ENCODE results near the gene IRF5. TPM values are rescaled to one million over a fixed set of nuclear protein-coding genes. Genes with fewer than 3 reads are reported as not detected.

The IRF5 gene, protein sequence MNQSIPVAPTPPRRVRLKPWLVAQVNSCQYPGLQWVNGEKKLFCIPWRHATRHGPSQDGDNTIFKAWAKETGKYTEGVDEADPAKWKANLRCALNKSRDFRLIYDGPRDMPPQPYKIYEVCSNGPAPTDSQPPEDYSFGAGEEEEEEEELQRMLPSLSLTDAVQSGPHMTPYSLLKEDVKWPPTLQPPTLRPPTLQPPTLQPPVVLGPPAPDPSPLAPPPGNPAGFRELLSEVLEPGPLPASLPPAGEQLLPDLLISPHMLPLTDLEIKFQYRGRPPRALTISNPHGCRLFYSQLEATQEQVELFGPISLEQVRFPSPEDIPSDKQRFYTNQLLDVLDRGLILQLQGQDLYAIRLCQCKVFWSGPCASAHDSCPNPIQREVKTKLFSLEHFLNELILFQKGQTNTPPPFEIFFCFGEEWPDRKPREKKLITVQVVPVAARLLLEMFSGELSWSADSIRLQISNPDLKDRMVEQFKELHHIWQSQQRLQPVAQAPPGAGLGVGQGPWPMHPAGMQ
- total RNA-seq: 4.2 and 8.5 TPM in 2 replicates

DNA sequence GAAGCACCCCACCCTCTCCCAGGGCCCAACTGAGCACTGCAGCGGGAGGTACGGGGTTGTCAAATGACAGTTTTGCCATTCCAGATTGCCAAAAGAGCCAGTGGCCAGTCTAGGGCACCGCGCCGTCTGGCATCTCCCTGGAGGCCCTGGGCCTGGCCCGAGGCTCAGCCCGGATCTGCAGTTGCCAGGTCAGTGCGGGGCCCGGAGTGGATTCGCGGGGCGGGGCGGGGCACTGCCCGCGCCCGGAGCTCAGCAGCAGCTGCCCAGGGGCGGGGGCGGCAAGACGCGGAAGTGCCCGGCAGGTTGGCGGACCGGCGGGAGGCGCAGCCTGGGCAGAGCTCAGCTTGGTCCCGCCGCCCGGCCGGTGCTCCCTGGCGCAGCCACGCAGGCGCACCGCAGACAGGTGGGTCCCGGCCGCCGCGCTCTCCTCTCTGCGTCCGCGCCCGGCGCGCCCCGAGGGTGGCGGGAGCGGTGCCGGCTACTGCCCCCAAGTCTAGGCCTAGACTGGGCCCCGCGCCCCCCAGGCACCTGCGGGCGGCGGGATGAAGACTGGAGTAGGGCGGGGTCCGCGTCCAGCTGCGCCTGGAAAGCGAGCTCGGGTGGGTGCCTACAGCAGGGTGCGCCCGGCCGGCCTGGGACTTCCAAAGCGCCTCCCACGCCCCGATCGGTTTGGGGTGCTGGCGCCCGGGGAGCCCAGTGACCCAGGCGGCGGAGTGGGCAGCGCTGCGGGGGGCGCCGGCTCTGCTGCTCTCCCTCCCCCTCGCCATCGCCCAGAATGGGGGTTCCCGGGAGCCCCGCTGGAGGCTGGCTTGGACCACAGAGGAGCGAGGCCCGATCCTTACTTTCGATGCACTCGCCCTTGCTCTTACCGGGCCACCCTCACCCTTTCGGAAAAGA lies at the start of gene IRF5:
Gene IRF5, plus strand, starts transcription at position 281 of the 897 bp plus-strand sequence. CDS start 4,155 bp downstream, outside the sequence.
- no peak for DNase-seq (ENCODE audit: low read depth)
- TF ChIP-seq, protein P1, sequence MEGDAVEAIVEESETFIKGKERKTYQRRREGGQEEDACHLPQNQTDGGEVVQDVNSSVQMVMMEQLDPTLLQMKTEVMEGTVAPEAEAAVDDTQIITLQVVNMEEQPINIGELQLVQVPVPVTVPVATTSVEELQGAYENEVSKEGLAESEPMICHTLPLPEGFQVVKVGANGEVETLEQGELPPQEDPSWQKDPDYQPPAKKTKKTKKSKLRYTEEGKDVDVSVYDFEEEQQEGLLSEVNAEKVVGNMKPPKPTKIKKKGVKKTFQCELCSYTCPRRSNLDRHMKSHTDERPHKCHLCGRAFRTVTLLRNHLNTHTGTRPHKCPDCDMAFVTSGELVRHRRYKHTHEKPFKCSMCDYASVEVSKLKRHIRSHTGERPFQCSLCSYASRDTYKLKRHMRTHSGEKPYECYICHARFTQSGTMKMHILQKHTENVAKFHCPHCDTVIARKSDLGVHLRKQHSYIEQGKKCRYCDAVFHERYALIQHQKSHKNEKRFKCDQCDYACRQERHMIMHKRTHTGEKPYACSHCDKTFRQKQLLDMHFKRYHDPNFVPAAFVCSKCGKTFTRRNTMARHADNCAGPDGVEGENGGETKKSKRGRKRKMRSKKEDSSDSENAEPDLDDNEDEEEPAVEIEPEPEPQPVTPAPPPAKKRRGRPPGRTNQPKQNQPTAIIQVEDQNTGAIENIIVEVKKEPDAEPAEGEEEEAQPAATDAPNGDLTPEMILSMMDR (conservative IDR thresholded peaks at IDR 0.05; ENCODE audit: low read depth, low read length): no peak
- H3K4me3 ChIP-seq (ENCODE audit: low read depth, low read length): peak within 1 kb of the TSS; percentile 81

DNA sequence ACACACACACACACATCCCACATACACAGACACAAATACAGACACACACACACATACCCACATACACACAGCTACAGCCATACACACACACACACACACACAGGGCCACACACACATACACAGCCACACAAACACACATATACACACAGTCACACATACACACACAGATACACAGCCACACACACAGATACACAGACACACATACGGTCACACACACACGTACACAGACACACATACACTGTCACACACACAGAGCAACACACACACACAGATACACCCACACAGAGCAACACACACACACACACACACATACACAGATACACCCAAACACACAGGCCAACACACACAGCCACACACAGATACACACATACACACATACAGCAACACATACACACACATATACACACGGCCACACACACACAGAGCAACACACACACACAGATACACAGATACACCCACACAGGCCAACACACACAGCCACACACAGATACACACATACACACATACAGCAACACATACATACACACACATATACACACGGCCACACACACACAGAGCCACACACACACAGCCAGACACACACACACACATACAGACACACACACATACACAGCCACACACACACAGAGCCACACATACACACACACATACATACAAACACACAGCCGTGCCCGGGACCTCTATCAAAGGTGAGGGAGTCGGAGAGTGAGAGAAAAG lies 49.5 kb upstream of the IRF5 start:
- TF ChIP-seq, protein P1 (conservative IDR thresholded peaks at IDR 0.05; ENCODE audit: low read depth, low read length): no peak
- DNase-seq (ENCODE audit: low read depth): no peak
- H3K4me3 ChIP-seq (ENCODE audit: low read depth, low read length): no peak overlapping the region

DNA sequence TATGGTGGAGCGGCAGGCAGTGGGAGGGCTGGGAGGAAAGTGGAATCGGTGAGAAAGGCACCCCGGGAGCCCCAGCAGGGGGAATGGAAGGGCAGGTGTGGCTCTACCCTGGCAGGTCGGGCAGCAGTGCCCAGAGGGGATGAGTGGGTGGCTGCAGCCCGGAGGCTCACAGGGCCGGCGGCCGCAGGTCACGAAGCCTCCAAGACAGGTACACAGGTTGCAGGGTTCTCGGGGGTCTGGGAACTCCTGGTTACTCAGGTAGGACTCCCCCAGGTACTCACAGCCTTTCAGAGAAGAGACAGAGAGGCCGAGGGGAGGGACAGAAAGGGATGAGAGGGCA lies 49.0 kb upstream of the IRF5 start:
- no peak for DNase-seq (ENCODE audit: low read depth)
- TF ChIP-seq, protein P1 (conservative IDR thresholded peaks at IDR 0.05; ENCODE audit: low read depth, low read length): no peak
- H3K4me3 ChIP-seq (ENCODE audit: low read depth, low read length): no peak overlapping the region

DNA sequence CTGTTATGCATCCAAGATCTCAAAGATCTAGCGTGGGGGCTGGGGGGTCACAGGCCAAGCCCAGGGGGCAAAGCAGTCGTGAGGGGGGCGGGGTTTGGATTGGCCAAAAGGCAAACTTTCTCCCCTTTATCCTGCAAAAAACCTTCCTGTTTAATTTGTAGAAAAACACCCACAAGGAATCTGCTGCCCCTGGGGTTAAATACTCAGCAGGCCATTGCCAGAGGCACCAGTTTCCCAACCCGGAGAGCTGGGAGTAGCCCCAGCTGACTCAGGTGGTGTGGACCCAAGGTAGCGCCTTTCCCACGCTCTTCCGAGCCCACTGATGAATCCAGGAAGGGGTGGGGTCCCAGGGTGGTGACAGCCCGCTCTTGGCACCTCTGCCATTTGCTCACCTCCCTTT lies 48.6 kb upstream of the IRF5 start:
- H3K4me3 ChIP-seq (ENCODE audit: low read depth, low read length): no peak overlapping the region
- TF ChIP-seq, protein P1 (conservative IDR thresholded peaks at IDR 0.05; ENCODE audit: low read depth, low read length): no peak
- DNase-seq (ENCODE audit: low read depth): no peak

DNA sequence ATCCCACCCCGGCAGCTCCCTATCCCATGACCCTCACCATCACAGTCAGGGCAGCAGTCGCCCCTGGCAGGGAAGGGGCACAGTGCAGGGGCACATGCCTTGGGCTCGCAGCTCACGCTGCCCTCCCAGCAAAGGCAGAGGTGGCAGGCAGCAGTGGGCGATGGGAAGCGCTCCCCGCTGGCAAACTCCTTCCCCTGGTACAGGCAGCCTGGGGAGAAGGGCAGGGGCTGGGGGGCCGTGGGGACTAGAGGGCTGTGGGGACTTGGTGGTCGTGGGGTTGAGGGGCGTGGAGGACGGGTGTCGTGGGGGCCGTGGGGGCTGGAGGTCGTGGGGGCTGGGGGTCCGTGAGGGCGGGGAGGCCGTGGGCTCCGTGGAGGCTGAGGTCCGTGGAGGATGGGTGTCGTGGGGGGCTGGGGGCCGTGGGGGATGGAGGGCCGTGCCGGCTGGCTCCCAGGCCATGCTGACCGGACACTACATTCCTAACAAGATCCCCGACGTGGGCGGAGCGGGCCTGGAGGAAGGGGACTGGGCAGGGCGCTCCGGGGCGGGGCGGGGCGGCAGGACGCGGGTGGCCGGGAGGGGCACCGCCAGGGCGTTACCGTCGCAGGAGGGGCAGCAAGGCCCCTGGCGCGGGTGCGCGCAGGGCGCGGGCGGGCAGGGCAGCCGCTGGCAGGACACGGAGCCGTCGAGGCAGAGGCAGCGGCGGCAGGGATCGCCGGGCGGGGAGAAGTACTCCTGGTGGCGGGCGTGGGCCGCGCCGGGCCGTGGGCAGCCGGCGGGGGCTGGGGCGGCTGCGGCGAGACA lies 47.2 kb upstream of the IRF5 start:
- no peak overlapping the region for H3K4me3 ChIP-seq (ENCODE audit: low read depth, low read length)
- no peak for DNase-seq (ENCODE audit: low read depth)
- TF ChIP-seq, protein P1 (conservative IDR thresholded peaks at IDR 0.05; ENCODE audit: low read depth, low read length): no peak

All from epithelial cell of proximal tubule (primary cell).